Duodenal mucosa (tissue), 2 donors: ENCODE measurements around the gene RPS15.

Experiments used
- H3K27ac ChIP-seq: one replicate; pipeline ENCODE4 v1.7.0; 2013; ENCODE audit warnings: low read depth, low read length
- H3K27me3 ChIP-seq, 2 donors: one replicate each; pipeline ENCODE4 v1.7.0; 2013; ENCODE audit warnings: low read length in 2 of 2, control low read depth in 1 of 2; ENCODE audit not compliant: insufficient read depth in 2 of 2, control insufficient read depth in 1 of 2
- H3K36me3 ChIP-seq, 2 donors: one replicate each; pipeline ENCODE4 v1.7.0; 2013; ENCODE audit warnings: low read length in 2 of 2, control low read depth in 1 of 2; ENCODE audit not compliant: insufficient read depth in 2 of 2, control insufficient read depth in 1 of 2
- H3K4me1 ChIP-seq, 2 donors: one replicate each; pipeline ENCODE4 v1.7.0; 2013; ENCODE audit warnings: low read length in 2 of 2, control low read depth in 1 of 2; ENCODE audit not compliant: insufficient read depth in 2 of 2, control insufficient read depth in 1 of 2
- H3K4me3 ChIP-seq, 2 donors: one replicate each; pipeline ENCODE4 v1.7.0; 2013; ENCODE audit warnings: low read length in 2 of 2, low read depth in 1 of 2
- H3K9ac ChIP-seq, 2 donors: one replicate each; pipeline ENCODE4 v1.7.0; 2013; ENCODE audit warnings: low read length in 2 of 2, low read depth in 1 of 2
- H3K9me3 ChIP-seq, 2 donors: one replicate each; pipeline ENCODE4 v1.7.0; 2013; ENCODE audit warnings: low read length in 2 of 2, control low read depth in 1 of 2; ENCODE audit not compliant: control insufficient read depth in 1 of 2

Gene RPS15

DNA sequence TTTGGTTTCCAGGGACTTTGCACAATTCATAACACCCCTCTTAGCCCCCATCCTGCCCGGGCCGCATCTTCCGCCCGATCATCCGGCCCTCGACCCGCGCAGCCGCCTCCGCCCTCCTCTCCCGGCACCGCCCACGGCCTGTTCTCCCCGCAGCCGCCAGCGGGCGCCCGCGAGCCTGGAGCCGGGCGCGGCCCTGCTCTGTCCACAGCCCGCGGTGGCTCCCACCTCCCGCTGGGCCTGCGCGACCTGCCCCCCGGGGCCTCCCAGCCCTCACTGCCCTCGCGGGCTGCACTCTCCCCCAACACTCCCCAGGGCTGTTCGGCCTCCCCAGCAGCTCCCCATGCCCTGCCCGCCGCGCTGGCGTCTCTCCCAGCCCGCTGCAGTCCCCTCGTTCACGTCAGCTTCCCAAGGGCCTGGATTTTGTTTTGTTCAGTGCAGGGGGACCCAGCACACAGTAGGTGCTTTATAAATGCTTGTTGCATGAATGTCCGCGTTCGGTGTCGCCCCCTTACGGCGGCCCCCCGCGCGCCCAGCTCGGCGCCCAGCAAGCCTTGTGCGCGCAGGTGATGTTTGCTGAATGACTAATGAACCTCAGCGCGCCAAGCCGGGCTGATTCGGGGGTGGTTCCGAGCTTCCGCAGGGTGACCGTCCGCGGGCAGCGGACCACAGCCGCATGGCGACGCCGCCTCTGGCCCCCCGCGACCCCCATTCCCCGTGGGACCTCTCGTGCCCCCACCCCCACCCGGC, 7.2 kb downstream of the RPS15 start:
- H3K36me3 ChIP-seq = peaks cover 7 to 25% of the 10 kb centered on the region in 2 donors
- peak overlapping the region; percentile 52 to 62 for H3K4me3 ChIP-seq
- peak overlapping the region in 1 of 2 donors; percentile 4 for H3K9ac ChIP-seq
- no peak overlapping the region for H3K27ac ChIP-seq
- H3K9me3 ChIP-seq = no peaks in the 10 kb centered on the region
- peaks cover 3 to 4% of the 10 kb centered on the region in 2 donors for H3K4me1 ChIP-seq
- peaks cover 35 to 39% of the 10 kb centered on the region in 2 donors for H3K27me3 ChIP-seq

DNA sequence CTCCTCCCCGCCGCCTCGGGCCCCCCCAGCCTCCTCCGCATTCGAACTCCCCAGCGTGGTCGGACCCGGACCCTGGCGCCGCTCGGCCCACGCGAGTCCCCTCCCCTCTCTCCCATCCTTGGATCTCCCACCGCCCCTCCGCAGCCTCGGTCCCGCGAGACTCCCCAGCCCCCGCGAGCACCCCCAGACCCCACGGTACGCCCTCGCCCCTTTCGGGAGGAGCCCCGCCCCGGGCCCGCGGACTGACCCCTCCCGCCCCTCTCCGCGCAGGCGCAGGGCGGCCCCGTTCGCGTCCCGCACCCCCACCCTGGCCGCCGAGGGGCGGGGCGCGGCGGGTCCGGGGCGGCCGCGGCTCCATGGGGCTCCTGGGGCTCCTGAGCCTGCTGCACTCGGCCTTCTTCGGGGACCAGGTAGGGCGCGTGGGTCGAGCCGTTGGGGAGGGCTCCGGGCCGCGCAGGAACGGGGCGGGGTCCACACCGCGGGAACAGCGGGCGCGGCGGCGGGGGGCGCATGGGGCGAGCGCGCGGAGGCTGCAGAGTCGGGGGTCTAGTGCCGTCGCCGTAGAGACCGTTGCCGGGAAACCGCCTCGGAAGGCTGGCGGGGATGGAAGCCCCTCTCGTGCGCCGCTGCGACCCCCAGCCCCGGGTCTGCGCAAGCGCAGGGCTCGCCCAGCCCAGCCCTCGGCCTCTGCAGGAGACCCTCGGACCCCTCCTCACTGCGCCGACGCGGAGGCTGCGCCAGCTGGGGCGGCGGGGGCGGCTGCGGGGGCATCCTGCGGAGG, 7.9 kb downstream of the RPS15 start:
- Histone ChIP-seq H3K27me3 (peaks cover 43 to 47% of the 10 kb centered on the region in 2 donors), H3K4me3 (no peak overlapping the region), H3K9ac (no peak overlapping the region)

DNA sequence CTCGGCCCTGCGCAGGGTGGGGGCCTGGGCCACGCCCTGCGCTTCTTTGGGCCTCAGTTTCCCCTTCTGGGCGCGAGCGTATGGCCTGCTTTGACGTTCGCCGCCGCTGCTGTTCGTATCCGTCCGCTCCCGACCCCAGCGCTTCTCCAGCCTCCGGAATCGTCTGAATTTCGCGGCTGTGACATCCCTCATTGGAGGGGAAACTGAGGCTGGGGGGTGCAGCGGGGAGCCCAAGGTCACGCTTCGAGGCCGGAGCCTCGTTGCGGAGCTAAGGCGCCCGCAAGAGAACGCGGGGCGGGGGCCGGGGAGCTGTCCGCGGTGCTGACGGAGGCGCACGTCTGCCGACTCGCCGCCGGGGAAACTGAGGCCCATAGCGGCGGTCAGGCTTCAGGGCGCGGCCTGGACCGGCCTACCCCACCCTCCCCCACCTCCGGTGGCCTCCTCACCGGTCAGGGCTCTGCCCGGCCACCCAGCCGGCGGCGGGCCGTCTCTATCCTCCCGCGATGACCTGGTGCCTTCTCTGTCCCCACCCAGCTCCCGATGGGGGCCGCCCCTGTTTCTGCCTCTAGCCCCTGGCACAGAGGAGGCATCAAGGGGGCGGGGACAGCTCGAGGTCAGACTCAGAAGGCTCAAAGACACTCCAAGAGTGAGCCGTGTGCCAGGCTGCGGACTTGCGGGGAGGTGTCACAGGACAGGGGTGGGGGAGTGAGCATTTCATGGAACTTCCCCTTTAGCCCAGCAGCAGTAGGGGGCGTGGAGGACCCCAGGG, 8.7 kb downstream of the RPS15 start:
- H3K27me3 ChIP-seq = peaks cover 50 to 52% of the 10 kb centered on the region in 2 donors

More for the DNA sequence above, 7.9 kb downstream of the RPS15 start:
- H3K4me1 ChIP-seq = peaks cover 0 to 4% of the 10 kb centered on the region in 2 donors
- peaks cover 0 to 17% of the 10 kb centered on the region in 2 donors for H3K36me3 ChIP-seq
- no peaks in the 10 kb centered on the region for H3K9me3 ChIP-seq
- H3K27ac ChIP-seq = no peak overlapping the region

DNA sequence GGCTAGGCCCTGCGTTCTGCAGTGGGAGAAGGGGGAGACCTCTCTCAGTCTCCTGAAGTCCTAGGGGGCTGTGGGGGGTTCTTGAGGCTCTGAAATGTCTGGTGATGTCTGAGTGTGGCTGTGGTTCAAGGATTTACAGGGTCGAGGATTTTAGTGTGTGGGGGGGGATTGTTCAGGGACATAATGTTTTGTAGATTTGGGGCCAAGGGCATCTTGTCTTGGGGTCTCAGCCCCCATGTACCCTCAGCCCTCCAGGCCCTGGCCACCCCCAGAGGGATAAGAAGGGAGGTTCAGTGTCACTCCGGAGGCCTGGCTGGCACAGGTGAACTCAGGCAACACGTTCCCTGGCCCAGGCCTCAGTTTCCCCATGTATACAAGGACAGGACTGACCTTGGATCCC, 9.3 kb downstream of the RPS15 start:
- peaks cover 0 to 4% of the 10 kb centered on the region in 2 donors for H3K4me1 ChIP-seq
- H3K27ac ChIP-seq = no peak overlapping the region
- H3K4me3 ChIP-seq = no peak overlapping the region
- peaks cover 0 to 5% of the 10 kb centered on the region in 2 donors for H3K36me3 ChIP-seq
- no peaks in the 10 kb centered on the region for H3K9me3 ChIP-seq
- H3K27me3 ChIP-seq = peaks cover 56 to 58% of the 10 kb centered on the region in 2 donors
- H3K9ac ChIP-seq = no peak overlapping the region

More for the DNA sequence above, 8.7 kb downstream of the RPS15 start:
- peaks cover 0 to 4% of the 10 kb centered on the region in 2 donors for H3K4me1 ChIP-seq
- H3K36me3 ChIP-seq = peaks cover 0 to 11% of the 10 kb centered on the region in 2 donors
- H3K9ac ChIP-seq = no peak overlapping the region
- no peak overlapping the region for H3K27ac ChIP-seq
- H3K9me3 ChIP-seq = no peaks in the 10 kb centered on the region
- no peak overlapping the region for H3K4me3 ChIP-seq

DNA sequence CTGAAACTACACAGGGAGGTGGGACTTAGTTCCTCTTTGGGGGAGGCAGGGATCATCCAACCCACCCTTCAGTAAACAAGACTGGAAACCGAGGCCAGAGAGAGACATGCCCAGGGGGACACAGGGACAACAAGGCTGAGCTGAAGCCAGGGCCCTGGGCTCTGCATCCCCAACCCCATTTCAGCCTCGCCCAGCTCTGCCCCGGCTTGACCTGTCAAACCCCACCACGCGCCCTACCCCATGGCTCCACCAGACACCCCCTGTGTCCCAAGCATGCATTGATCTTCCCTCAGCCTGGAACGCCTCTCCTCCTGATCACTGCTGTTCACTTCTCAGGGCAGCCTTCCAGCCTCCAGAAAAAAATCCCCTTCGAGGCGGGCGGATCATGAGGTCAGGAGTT, 9.7 kb downstream of the RPS15 start:
- Histone ChIP-seq H3K4me3 (no peak overlapping the region), H3K27me3 (peaks cover 61 to 62% of the 10 kb centered on the region in 2 donors), H3K4me1 (peaks cover 0 to 4% of the 10 kb centered on the region in 2 donors), H3K9ac (no peak overlapping the region), H3K27ac (no peak overlapping the region), H3K9me3 (no peaks in the 10 kb centered on the region), H3K36me3 (peaks cover 0 to under 1% of the 10 kb centered on the region in 2 donors)

DNA sequence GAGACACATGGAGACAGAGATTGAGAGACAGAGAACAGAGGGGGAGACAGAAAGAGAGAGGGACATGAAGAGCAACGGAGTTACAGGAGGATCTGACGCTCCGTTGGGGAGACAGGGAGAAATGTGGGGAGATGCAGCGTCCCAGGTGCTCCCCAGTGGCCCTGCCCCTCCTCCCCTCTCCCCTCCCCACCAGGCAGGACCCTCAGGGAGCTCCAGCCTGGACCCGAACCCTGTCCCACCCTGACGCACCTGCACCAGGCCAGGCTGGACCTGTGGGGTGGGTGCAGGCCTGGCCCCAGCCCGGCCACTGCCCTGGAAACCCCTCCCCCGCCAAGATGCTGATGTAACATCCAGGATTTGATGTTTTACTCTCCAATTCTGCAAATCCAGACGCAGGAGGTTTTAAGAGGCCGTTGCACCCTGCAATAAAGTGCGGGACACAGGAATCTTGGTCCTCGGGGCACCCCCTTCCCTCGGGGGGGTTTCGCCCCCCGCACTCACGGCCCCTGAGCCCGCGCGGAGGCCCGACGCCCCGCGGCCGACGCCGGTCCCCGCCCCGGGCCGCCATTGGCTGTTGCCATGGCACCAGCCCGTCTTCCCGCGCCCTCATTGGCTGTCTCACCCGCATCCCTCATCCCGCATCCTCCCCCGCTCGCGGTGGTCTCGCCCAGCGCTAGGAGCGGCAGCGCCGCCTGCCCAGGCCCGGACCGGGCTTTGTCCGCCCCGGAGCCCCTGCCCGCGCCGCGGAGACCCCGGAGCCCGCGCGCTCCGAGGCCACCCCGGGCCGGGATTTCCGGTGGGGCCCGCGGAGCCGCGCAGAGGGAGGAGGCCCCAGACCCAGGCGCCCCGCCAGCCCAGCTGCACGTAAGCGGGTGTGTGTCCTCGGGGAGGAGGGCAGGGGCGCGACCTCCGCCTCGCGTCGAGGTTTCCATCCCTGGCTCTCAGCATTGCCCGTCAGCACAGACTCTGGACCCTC, 11.6 kb downstream of the RPS15 start, which contains the start of gene APC2:
TSS of gene APC2 (plus strand) at position 655 of the 976 bp plus-strand sequence. CDS start 2,881 bp downstream, outside the sequence.
- Histone ChIP-seq H3K36me3 (no peaks in the 10 kb centered on the region), H3K4me3 (no peak within 1 kb of the TSS), H3K9ac (no peak within 1 kb of the TSS), H3K4me1 (peaks cover 0 to 10% of the 10 kb centered on the region in 2 donors), H3K27me3 (peaks cover 74 to 75% of the 10 kb centered on the region in 2 donors), H3K27ac (no peak within 1 kb of the TSS), H3K9me3 (no peaks in the 10 kb centered on the region)

DNA sequence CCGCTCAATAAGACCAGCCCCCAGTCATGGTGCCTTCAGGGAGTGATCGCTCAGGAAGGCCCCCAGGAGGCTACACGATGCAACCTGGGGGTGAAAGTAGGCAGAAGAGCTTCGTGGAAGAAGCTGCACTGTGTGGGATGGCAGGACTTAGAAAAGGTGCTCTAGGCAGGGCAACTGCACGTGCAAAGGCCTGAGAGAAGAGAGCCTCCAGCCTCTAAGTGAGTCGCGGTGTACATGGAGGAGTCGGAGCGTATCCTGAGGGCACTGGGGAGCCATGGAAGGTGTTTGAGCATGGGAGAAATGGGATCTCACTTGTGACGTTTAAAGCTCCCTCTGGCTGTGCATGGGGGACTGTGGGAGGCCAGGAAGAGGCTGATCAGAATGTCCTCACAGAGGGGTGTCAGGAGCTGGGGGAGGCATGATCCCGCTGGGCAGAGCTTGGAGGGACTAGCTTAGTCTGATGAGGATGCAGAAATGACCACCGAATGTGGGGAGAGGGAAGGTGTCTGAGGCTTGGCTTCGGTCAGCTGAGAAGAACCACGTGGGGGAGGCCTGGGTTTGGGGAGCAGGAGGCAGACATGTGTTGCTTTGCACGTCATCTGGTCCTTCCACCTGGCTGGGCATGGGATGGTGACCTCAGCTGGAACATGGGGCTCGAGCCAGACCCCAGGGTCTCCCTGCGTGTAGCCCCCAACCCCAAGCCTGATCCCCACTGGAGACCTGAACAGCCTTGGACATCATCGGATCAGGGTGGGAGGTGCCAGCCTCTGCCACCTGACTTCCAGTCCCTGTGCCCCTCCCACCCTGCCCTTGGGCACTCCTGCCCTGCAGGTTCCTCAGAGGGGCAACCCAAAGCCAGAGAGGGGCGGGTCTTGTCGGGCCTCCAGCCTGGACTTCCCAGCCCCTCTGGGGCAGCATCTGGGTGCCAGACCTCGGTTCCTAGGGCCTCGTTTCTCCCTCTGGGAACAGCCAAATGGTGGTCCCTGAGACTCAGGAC, 12.8 kb downstream of the RPS15 start:
- Histone ChIP-seq H3K27me3 (peaks cover 74 to 79% of the 10 kb centered on the region in 2 donors), H3K9ac (no peak overlapping the region), H3K4me1 (peaks cover 0 to 16% of the 10 kb centered on the region in 2 donors), H3K36me3 (no peaks in the 10 kb centered on the region), H3K27ac (no peak overlapping the region), H3K9me3 (no peaks in the 10 kb centered on the region), H3K4me3 (no peak overlapping the region)

DNA sequence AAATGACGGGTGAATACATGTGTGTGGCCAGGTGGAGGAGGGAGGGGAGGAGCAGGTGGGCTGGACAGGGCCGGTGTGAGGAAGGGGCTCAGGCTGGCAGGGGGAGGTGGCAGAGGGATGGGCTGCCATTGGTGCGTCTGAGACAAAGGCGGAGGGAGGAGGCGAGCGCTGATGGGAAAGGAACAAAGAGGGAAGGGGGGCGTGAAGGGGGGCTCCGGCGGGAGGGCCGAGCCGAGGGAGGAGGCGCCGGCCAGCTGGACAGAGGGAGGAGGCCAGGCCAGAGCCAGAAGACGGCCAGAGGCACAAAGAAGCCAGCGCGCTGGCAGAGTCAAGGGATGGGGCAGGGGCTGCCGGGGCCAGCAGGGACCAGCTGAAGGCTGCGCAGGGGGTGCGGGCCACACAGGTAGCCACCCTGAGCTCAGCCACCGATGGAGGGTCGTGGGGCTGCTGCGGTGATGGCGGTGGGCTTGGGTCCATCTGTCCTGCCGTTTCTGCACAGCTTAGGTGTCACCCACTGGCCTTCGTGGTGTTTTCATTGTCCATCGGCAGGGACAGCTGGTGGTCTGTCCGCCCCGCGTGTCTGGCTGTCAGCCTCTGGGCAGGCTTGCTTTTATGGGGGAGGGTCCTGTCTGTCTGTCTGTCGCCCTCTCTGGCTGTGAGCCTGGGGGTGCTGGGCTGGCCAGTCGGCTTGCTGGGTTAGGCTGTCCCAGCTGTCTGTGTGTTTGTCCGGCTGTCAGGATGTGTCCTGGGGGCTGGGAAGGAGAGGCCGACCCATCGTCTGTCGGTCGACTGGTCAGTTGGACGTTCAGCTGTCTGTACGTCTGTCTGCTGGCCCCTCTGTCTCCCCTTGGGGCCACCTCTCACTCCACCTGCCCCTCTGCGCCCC, 14.0 kb downstream of the RPS15 start:
- peaks cover 0 to 22% of the 10 kb centered on the region in 2 donors for H3K4me1 ChIP-seq
- H3K9ac ChIP-seq = no peak overlapping the region
- no peak overlapping the region for H3K27ac ChIP-seq
- H3K27me3 ChIP-seq = peaks cover 74 to 81% of the 10 kb centered on the region in 2 donors
- no peak overlapping the region for H3K4me3 ChIP-seq
- no peaks in the 10 kb centered on the region for H3K9me3 ChIP-seq
- no peaks in the 10 kb centered on the region for H3K36me3 ChIP-seq
